ENCODE results near the gene AMDHD1.

The AMDHD1 gene

GRCh38 chr12:95943330-95943842, at the start of gene AMDHD1:
Gene AMDHD1, plus strand, starts transcription at chr12:95943331. Its CDS starts 68 bp downstream, at chr12:95943399.
- DNase-seq (ENCODE audit: low read depth in 3 of 3) = peak; percentile 26 to 51 (median 35)

GRCh38 chr12:95896846-95897245, 46.3 kb upstream of the AMDHD1 start:
- no peak for DNase-seq (ENCODE audit: low read depth in 3 of 3)

GRCh38 chr12:95898081-95898480, 45.0 kb upstream of the AMDHD1 start:
- DNase-seq (ENCODE audit: low read depth in 3 of 3) = no peak

- no peak for DNase-seq (ENCODE audit: low read depth in 3 of 3)
Measured at GRCh38 chr12:95908573-95908972, 34.6 kb upstream of the AMDHD1 start.

GRCh38 chr12:95909871-95910270, 33.3 kb upstream of the AMDHD1 start:
- DNase-seq (ENCODE audit: low read depth in 3 of 3) = no peak

- peak in 1 of 3 donors; percentile 40 for DNase-seq (ENCODE audit: low read depth in 3 of 3)
Measured at GRCh38 chr12:95918194-95918993, 24.7 kb upstream of the AMDHD1 start.

GRCh38 chr12:95919110-95919509, 24.0 kb upstream of the AMDHD1 start:
- no peak for DNase-seq (ENCODE audit: low read depth in 3 of 3)

GRCh38 chr12:95922231-95922630, 20.9 kb upstream of the AMDHD1 start:
- no peak for DNase-seq (ENCODE audit: low read depth in 3 of 3)

GRCh38 chr12:95940514-95940913, 2.6 kb upstream of the AMDHD1 start:
- DNase-seq (ENCODE audit: low read depth in 3 of 3) = no peak

GRCh38 chr12:95942101-95942523, 1.0 kb upstream of the AMDHD1 start:
- DNase-seq (ENCODE audit: low read depth in 3 of 3) = peak in 1 of 3 donors; percentile 2

- DNase-seq (ENCODE audit: low read depth in 3 of 3) = peak; percentile 63 to 80 (median 80)
Measured at GRCh38 chr12:95942524-95943329, 404 bp upstream of the AMDHD1 start, which contains the start of gene CCDC38. Gene CCDC38, minus strand, starts transcription at chr12:95942614. Its CDS starts 6,105 bp downstream, at chr12:95936509.

GRCh38 chr12:95944108-95944704, 1.1 kb downstream of the AMDHD1 start:
- no peak for DNase-seq (ENCODE audit: low read depth in 3 of 3)

GRCh38 chr12:95949477-95950206, 6.5 kb downstream of the AMDHD1 start:
- no peak for DNase-seq (ENCODE audit: low read depth in 3 of 3)

GRCh38 chr12:95951515-95951914, 8.4 kb downstream of the AMDHD1 start:
- DNase-seq (ENCODE audit: low read depth in 3 of 3) = no peak

- DNase-seq (ENCODE audit: low read depth in 3 of 3) = no peak
Measured at GRCh38 chr12:95953000-95953399, 9.9 kb downstream of the AMDHD1 start.

GRCh38 chr12:95955549-95956159, 12.5 kb downstream of the AMDHD1 start:
- DNase-seq (ENCODE audit: low read depth in 3 of 3) = no peak

GRCh38 chr12:95956557-95957145, 13.5 kb downstream of the AMDHD1 start:
- DNase-seq (ENCODE audit: low read depth in 3 of 3) = no peak

- DNase-seq (ENCODE audit: low read depth in 3 of 3) = no peak
Measured at GRCh38 chr12:95959107-95959506, 16.0 kb downstream of the AMDHD1 start.

- DNase-seq (ENCODE audit: low read depth in 3 of 3) = no peak
Measured at GRCh38 chr12:95960241-95960640, 17.1 kb downstream of the AMDHD1 start.

- no peak for DNase-seq (ENCODE audit: low read depth in 3 of 3)
Measured at GRCh38 chr12:95962222-95962621, 19.1 kb downstream of the AMDHD1 start.
